A549 treated with CpdA at 1 μM for 4 hours (cell line): ENCODE data around the gene CDC73. TPM values are rescaled to one million over a fixed set of nuclear protein-coding genes. Genes with fewer than 3 reads are reported as not detected.

Experiments
- total RNA-seq: library from RNA; stranded (reverse); fragments of 200-300 nt; extraction: Qiagen RNA extraction; gene quantifications from 5 replicates; pipeline ENCODE4 v1.2.3, GENCODE V29; 2022; ENCODE audit warnings: low read depth

Gene CDC73
- 28.9 to 37.4 TPM (median 33.7 TPM) in 5 replicates for total RNA-seq

GRCh38 chr1:193121616-193122593 is at the start of gene CDC73:
CDC73 (plus strand) TSS chr1:193122031; CDS start chr1:193122201, 170 bp downstream.

DNA sequence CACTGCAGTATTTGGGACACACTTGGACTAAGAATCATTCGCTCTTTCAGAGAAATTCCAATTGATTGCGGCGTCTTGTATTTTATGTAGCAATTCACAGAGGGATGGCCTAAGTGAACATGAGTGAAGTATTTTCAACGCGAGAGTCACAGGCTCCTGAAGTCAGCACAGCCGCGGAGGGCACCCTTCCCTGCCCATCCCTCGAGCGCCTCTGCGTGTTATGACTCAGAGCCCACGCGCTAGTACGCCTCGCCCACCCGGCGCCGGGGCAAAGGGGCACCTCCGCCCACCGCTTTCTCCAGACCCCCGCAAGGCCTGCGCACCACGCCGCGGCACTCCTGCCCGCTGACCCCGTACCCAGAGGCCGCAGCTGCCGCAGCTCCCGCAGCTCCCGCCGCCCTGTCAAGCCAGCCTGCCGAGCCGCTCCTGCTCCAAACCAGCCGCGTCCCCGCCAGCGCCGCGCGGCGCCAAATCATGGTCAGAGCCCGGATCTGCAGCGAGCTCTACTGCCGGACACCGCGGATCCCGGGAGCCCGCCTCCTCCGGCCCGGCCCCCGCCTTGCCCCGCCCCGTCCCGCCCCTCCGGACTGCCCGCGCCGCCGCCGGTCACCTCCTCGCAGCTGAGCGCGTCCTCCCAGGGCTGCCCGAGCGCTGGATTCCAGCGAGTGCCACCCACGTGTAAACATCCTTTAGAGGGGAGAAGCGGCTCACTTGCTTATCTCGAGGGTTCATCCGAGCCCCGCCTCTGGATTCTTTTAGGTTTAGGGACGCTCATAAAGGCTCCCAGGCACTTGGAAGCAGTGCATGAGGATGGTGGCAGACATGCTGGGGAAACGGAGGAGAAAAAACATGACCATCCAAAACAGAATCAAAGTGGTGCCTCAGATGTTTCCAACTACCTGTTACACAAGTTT is 16.7 kb upstream of the CDC73 start, which contains the start of gene GLRX2:
Gene GLRX2, minus strand, starts transcription at position 508 of the 914 bp plus-strand sequence. Its CDS starts 32 bp downstream, at position 476.

GRCh38 chr1:193185901-193186731 is 64.3 kb downstream of the CDC73 start, which contains the start of gene B3GALT2:
B3GALT2 (minus strand) TSS chr1:193186613; CDS start chr1:193181562, 5,051 bp downstream.

Other genes with a start within 250 kb of the CDC73 start
- gene UCHL5, start 62.7 kb upstream of the CDC73 start, total RNA-seq: 34.4 to 48.5 TPM (median 42.0 TPM) in 5 replicates
- gene RO60, start 62.4 kb upstream of the CDC73 start, total RNA-seq: 21.9 to 39.4 TPM (median 26.3 TPM) in 5 replicates
- 39.9 to 57.9 TPM (median 50.3 TPM) in 5 replicates for gene GLRX2, start 16.6 kb upstream of the CDC73 start, total RNA-seq
- not detected in 5 replicates for gene B3GALT2, start 64.6 kb downstream of the CDC73 start, total RNA-seq